H9 (cell line): ENCODE measurements around the gene PIBF1. TPM values are rescaled to one million over a fixed set of nuclear protein-coding genes. Genes with fewer than 3 reads are reported as not detected.

Experiments used
- DNase-seq: peaks from one replicate; pipeline ENCODE4 v3.0.0-alpha.2; 2017
- H2AFZ ChIP-seq: one replicate; pipeline ENCODE4 v1.6.1; 2013; ENCODE audit warnings: mild to moderate bottlenecking, low read length, control low read depth, moderate library complexity
- H2AK5ac ChIP-seq: 2 replicates; pipeline ENCODE4 v1.6.1; 2013; ENCODE audit warnings: low read length, control low read depth, mixed read lengths; ENCODE audit not compliant: insufficient read length
- H2BK120ac ChIP-seq: one replicate; pipeline ENCODE4 v1.6.1; 2013; ENCODE audit warnings: low read depth, mild to moderate bottlenecking, low read length, control low read depth, inconsistent platforms; ENCODE audit not compliant: poor library complexity, severe bottlenecking
- H2BK12ac ChIP-seq: 2 replicates; pipeline ENCODE4 v1.6.1; 2013; ENCODE audit warnings: low read length, control low read depth, mixed read lengths, low read depth; ENCODE audit not compliant: insufficient read length
- H2BK15ac ChIP-seq: 2 replicates; pipeline ENCODE4 v1.6.1; 2013; ENCODE audit warnings: low read depth, low read length, control low read depth
- H2BK20ac ChIP-seq: one replicate; pipeline ENCODE4 v1.6.1; 2013; ENCODE audit warnings: low read depth, mild to moderate bottlenecking, low read length, control low read depth, inconsistent platforms; ENCODE audit not compliant: poor library complexity, severe bottlenecking
- H2BK5ac ChIP-seq: 2 replicates; pipeline ENCODE4 v1.6.1; 2013; ENCODE audit warnings: low read length, control low read depth, mixed read lengths; ENCODE audit not compliant: insufficient read length
- H3K14ac ChIP-seq: 2 replicates; pipeline ENCODE4 v1.6.1; 2013; ENCODE audit warnings: low read length, control low read depth; ENCODE audit not compliant: insufficient read depth
- H3K18ac ChIP-seq: 2 replicates; pipeline ENCODE4 v1.6.1; 2013; ENCODE audit warnings: low read depth, mild to moderate bottlenecking, mixed read lengths, low read length, control low read depth; ENCODE audit not compliant: insufficient read length
- H3K23ac ChIP-seq: 2 replicates; pipeline ENCODE4 v1.6.1; 2013; ENCODE audit warnings: low read length, control low read depth, mixed read lengths, low read depth; ENCODE audit not compliant: insufficient read length
- H3K23me2 ChIP-seq: 2 replicates; pipeline ENCODE4 v1.6.1; 2013; ENCODE audit warnings: low read depth, mild to moderate bottlenecking, mixed read lengths, low read length, control low read depth; ENCODE audit not compliant: insufficient read length, poor library complexity, severe bottlenecking
- H3K27ac ChIP-seq: 2 replicates; pipeline ENCODE4 v1.5.1; 2013; ENCODE audit warnings: low read length, control low read depth, mixed read lengths, low read depth; ENCODE audit not compliant: insufficient read length
- H3K27me3 ChIP-seq: 2 replicates; pipeline ENCODE4 v1.6.1; 2013; ENCODE audit warnings: low read length, control low read depth, inconsistent platforms; ENCODE audit not compliant: insufficient read depth
- H3K4ac ChIP-seq: 2 replicates; pipeline ENCODE4 v1.6.1; 2013; ENCODE audit warnings: low read depth, mild to moderate bottlenecking, control low read depth, inconsistent platforms, low read length, moderate library complexity
- H3K4me1 ChIP-seq: 2 replicates; pipeline ENCODE4 v1.6.1; 2013; ENCODE audit warnings: low read length, control low read depth, inconsistent platforms; ENCODE audit not compliant: insufficient read depth
- H3K4me2 ChIP-seq: 2 replicates; pipeline ENCODE4 v1.6.1; 2013; ENCODE audit warnings: low read length, control low read depth, mixed read lengths; ENCODE audit not compliant: insufficient read length, insufficient read depth
- H3K56ac ChIP-seq: 2 replicates; pipeline ENCODE4 v1.6.1; 2013; ENCODE audit warnings: low read depth, mild to moderate bottlenecking, mixed read lengths, low read length, control low read depth; ENCODE audit not compliant: insufficient read length
- H3K79me1 ChIP-seq: 2 replicates; pipeline ENCODE4 v1.6.1; 2013; ENCODE audit warnings: low read depth, mild to moderate bottlenecking, moderate library complexity, low read length, control low read depth, inconsistent platforms; ENCODE audit not compliant: insufficient read depth, poor library complexity, severe bottlenecking
- H3K79me2 ChIP-seq: 2 replicates; pipeline ENCODE4 v1.6.1; 2013; ENCODE audit warnings: low read length, control low read depth, inconsistent platforms; ENCODE audit not compliant: insufficient read depth
- H3K9ac ChIP-seq: 2 replicates; pipeline ENCODE4 v1.6.1; 2013; ENCODE audit warnings: low read length, control low read depth, mixed read lengths; ENCODE audit not compliant: insufficient read length; ENCODE audit errors: extremely low read depth
- H3K9me3 ChIP-seq: one replicate; pipeline ENCODE4 v1.6.1; 2013; ENCODE audit warnings: low read depth, low read length, inconsistent platforms; ENCODE audit not compliant: control insufficient read depth
- H3T11ph ChIP-seq: one replicate; pipeline ENCODE4 v1.6.1; 2013; ENCODE audit warnings: mild to moderate bottlenecking, low read length, control low read depth, inconsistent platforms
- H4K20me1 ChIP-seq: one replicate; pipeline ENCODE4 v1.6.1; 2013; ENCODE audit not compliant: control insufficient read depth, insufficient read length, insufficient read depth
- H4K5ac ChIP-seq: 2 replicates; pipeline ENCODE4 v1.6.1; 2013; ENCODE audit warnings: low read depth, mild to moderate bottlenecking, mixed read lengths, low read length, control low read depth; ENCODE audit not compliant: insufficient read length
- H4K8ac ChIP-seq: replicated peaks from 2 replicates; pipeline ENCODE4 v1.6.1; 2013; ENCODE audit warnings: low read length, control low read depth, mixed read lengths, low read depth; ENCODE audit not compliant: insufficient read length
- H4K91ac ChIP-seq: 2 replicates; pipeline ENCODE4 v1.6.1; 2013; ENCODE audit warnings: low read depth, mild to moderate bottlenecking, moderate library complexity, mixed read lengths, low read length, control low read depth; ENCODE audit not compliant: insufficient read length
- H3K27ac Mint-ChIP-seq, 3 experiments: 2 replicates in 2 of 3; 3 replicates in 1 of 3; pipeline ENCODE4 v1.8.0; 2020 to 2021; ENCODE audit warnings: mixed read lengths in 3 of 3, mild to moderate bottlenecking in 1 of 3, moderate library complexity in 1 of 3
- H3K27me3 Mint-ChIP-seq: 2 replicates; pipeline ENCODE4 v1.8.0; 2021; ENCODE audit warnings: low read depth, mild to moderate bottlenecking, moderate library complexity, mixed read lengths
- H3K36me3 Mint-ChIP-seq, 3 experiments: 2 replicates in 2 of 3; 3 replicates in 1 of 3; pipeline ENCODE4 v1.8.0; 2020 to 2021; ENCODE audit warnings: low read depth in 3 of 3, mixed read lengths in 3 of 3; ENCODE audit not compliant: insufficient read depth in 1 of 3
- H3K4me1 Mint-ChIP-seq, 2 experiments: 2 replicates each; pipeline ENCODE4 v1.8.0; 2020; ENCODE audit warnings: mixed read lengths in 2 of 2
- H3K4me3 Mint-ChIP-seq, 2 experiments: 2 replicates in 1 of 2; 3 replicates in 1 of 2; pipeline ENCODE4 v1.8.0; 2020 to 2021; ENCODE audit warnings: mild to moderate bottlenecking in 2 of 2, mixed read lengths in 2 of 2, moderate library complexity in 1 of 2
- H3K9me3 Mint-ChIP-seq, 2 experiments: 2 replicates in 1 of 2; 3 replicates in 1 of 2; pipeline ENCODE4 v1.8.0; 2020; ENCODE audit warnings: mild to moderate bottlenecking in 2 of 2, mixed read lengths in 2 of 2, moderate library complexity in 1 of 2
- WGBS: extraction: QIAGEN DNeasy Blood & Tissue Kit; methylation state at CpG from one replicate; pipeline ENCODE4 v1.1.7; 2013; ENCODE audit warnings: missing lambda C conversion rate, low lambda C conversion rate, mixed read lengths; ENCODE audit not compliant: insufficient read length; ENCODE audit errors: extremely low coverage; 5-methylcytosine and 5-hydroxymethylcytosine counted together
- total RNA-seq: library from RNA; stranded (reverse); gene quantifications from 2 replicates; pipeline ENCODE4 v1.2.1, GENCODE V29; 2021
- TF ChIP-seq, protein P1 (sequence below): fragments of 200-600 bp; sonication (generic); conservative IDR thresholded peaks from 3 replicates; pipeline ENCODE4 v1.8.0; 2021; ENCODE audit warnings: antibody characterized with exemption, mild to moderate bottlenecking

Gene PIBF1
- total RNA-seq, 1 experiment from 2014 or later, result 12.7 TPM

DNA sequence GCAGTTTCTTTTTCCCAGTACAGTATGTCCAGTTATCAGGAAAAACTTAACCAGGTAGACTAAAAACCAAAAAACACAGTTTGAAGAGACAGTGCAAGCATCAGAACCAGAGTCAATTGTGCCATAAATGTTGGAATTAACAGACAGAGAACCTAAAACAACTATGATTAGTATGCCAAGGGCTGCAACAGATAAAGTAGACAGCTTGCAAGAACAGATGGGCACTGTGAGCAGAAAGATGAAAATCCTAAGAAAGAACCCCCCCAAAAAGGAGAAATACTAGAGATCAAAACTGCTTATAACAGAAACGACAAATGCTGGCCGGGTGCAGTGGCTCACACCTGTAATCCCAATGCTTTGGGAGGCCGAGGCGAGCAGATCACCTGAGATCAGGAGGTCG lies 229.8 kb downstream of the PIBF1 start:
- Histone ChIP-seq H3K27ac (no peak overlapping the region), H4K20me1 (no peaks in the 10 kb centered on the region), H3K18ac (no peak overlapping the region), H3K79me1 (no peaks in the 10 kb centered on the region), H3K23me2 (no peaks in the 10 kb centered on the region), H2BK120ac (no peak overlapping the region), H3K4me1 (no peaks in the 10 kb centered on the region), H2BK12ac (no peak overlapping the region), H4K91ac (no peak overlapping the region), H3K4ac (no peak overlapping the region), H3K14ac (no peak overlapping the region), H3K79me2 (no peaks in the 10 kb centered on the region), H3K27me3 (no peaks in the 10 kb centered on the region), H3T11ph (no peak overlapping the region), H2AFZ (no peak overlapping the region), H3K9me3 (no peaks in the 10 kb centered on the region), H2BK15ac (no peak overlapping the region), H2BK20ac (no peak overlapping the region), H3K4me2 (no peak overlapping the region), H3K23ac (no peak overlapping the region), H4K8ac (no peak overlapping the region), H2BK5ac (no peak overlapping the region), H3K56ac (no peak overlapping the region), H2AK5ac (no peak overlapping the region), H4K5ac (no peak overlapping the region), H3K9ac (no peak overlapping the region)
- peaks cover 2 to 16% (median 2%) of the 10 kb centered on the region in 3 experiments; a peak in 4 of 7 replicates for H3K36me3 Mint-ChIP-seq
- H3K4me3 Mint-ChIP-seq, result no peak overlapping the region
- TF ChIP-seq, protein P1, sequence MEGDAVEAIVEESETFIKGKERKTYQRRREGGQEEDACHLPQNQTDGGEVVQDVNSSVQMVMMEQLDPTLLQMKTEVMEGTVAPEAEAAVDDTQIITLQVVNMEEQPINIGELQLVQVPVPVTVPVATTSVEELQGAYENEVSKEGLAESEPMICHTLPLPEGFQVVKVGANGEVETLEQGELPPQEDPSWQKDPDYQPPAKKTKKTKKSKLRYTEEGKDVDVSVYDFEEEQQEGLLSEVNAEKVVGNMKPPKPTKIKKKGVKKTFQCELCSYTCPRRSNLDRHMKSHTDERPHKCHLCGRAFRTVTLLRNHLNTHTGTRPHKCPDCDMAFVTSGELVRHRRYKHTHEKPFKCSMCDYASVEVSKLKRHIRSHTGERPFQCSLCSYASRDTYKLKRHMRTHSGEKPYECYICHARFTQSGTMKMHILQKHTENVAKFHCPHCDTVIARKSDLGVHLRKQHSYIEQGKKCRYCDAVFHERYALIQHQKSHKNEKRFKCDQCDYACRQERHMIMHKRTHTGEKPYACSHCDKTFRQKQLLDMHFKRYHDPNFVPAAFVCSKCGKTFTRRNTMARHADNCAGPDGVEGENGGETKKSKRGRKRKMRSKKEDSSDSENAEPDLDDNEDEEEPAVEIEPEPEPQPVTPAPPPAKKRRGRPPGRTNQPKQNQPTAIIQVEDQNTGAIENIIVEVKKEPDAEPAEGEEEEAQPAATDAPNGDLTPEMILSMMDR, result no peak
- no peaks in the 10 kb centered on the region for H3K4me1 Mint-ChIP-seq
- no peaks in the 10 kb centered on the region for H3K27me3 Mint-ChIP-seq
- no peak for DNase-seq
- H3K9me3 Mint-ChIP-seq, result no peaks in the 10 kb centered on the region; a peak in 1 of 5 replicates
- no CpG with 5 or more reads among the region's 5 CpGs for WGBS
- no peak overlapping the region for H3K27ac Mint-ChIP-seq
